RWPE1 (cell line): Measurements from ENCODE around the gene MUC5AC.
"Not testable (repeated sequence)": the region's sequence is repeated elsewhere in the genome, so short reads cannot be mapped to it uniquely, and the experiment has no call there.

Source experiments
- CTCF ChIA-PET: fragments of 350-600 bp; sonication (Branson Sonifier 250); formaldehyde crosslinking; extraction: SDS; loops from one replicate; lab custom pipeline; 2021; lab: Yijun Ruan, JAX
- POLR2A ChIA-PET: fragments of 400-600 bp; formaldehyde crosslinking; extraction: SDS; loops from one replicate; lab custom pipeline; 2020; ENCODE audit warnings: antibody characterized with exemption; ENCODE audit not compliant: low non-redundant PET; lab: Yijun Ruan, JAX
- DNase-seq: peaks from one replicate; pipeline ENCODE4 v3.0.0; 2012; ENCODE audit warnings: low spot score
- H3K27ac ChIP-seq: fragments of 450-650 bp; 2 replicates; pipeline ENCODE4 v1.5.1; 2017
- TF ChIP-seq, protein P1 (sequence below): fragments of 450-650 bp; conservative IDR thresholded peaks from 2 replicates; pipeline ENCODE4 v1.5.1; 2017; ENCODE audit warnings: low read depth, mild to moderate bottlenecking

Gene MUC5AC

DNA sequence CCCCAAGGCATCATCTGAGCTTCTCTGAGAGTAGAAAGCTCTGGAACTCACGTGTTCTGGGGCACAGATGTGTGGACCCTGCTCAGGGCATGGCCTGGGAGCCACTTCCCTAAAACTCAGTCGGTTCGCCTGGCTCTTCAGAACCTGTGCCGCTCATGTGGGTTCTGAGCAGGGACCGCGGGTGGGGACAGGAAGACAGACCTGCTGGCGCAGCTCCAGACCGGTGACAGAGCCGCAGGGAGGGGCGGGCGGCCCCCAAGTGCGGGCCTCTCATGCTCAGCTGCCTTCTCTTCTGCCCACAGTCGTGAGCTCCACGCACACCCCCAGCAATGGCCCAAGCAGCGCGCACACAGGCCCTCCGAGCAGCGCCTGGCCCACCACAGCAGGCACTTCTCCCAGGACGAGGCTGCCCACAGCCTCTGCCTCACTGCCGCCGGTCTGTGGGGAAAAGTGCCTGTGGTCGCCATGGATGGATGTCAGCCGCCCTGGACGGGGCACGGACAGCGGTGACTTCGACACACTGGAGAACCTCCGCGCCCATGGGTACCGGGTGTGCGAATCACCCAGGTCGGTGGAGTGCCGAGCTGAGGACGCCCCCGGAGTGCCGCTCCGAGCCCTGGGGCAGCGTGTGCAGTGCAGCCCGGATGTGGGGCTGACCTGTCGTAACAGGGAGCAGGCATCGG, 24.2 kb downstream of the MUC5AC start:
- TF ChIP-seq, protein P1, sequence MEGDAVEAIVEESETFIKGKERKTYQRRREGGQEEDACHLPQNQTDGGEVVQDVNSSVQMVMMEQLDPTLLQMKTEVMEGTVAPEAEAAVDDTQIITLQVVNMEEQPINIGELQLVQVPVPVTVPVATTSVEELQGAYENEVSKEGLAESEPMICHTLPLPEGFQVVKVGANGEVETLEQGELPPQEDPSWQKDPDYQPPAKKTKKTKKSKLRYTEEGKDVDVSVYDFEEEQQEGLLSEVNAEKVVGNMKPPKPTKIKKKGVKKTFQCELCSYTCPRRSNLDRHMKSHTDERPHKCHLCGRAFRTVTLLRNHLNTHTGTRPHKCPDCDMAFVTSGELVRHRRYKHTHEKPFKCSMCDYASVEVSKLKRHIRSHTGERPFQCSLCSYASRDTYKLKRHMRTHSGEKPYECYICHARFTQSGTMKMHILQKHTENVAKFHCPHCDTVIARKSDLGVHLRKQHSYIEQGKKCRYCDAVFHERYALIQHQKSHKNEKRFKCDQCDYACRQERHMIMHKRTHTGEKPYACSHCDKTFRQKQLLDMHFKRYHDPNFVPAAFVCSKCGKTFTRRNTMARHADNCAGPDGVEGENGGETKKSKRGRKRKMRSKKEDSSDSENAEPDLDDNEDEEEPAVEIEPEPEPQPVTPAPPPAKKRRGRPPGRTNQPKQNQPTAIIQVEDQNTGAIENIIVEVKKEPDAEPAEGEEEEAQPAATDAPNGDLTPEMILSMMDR: no peak
- ChIA-PET CTCF (no interaction called here), POLR2A (no interaction called here)
- no peak overlapping the region for H3K27ac ChIP-seq
- DNase-seq: no peak

DNA sequence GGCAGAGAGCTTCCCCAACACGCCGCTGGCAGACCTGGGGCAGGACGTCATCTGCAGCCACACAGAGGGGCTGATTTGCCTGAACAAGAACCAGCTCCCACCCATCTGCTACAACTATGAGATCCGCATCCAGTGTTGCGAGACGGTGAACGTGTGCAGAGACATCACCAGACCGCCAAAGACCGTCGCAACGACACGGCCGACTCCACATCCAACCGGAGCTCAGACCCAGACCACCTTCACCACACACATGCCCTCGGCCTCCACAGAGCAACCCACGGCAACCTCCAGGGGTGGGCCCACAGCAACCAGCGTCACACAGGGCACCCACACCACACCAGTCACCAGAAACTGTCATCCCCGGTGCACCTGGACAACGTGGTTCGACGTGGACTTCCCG, 26.4 kb downstream of the MUC5AC start:
- CTCF ChIA-PET, H3K27ac ChIP-seq, DNase-seq, POLR2A ChIA-PET: not testable (repeated sequence)

DNA sequence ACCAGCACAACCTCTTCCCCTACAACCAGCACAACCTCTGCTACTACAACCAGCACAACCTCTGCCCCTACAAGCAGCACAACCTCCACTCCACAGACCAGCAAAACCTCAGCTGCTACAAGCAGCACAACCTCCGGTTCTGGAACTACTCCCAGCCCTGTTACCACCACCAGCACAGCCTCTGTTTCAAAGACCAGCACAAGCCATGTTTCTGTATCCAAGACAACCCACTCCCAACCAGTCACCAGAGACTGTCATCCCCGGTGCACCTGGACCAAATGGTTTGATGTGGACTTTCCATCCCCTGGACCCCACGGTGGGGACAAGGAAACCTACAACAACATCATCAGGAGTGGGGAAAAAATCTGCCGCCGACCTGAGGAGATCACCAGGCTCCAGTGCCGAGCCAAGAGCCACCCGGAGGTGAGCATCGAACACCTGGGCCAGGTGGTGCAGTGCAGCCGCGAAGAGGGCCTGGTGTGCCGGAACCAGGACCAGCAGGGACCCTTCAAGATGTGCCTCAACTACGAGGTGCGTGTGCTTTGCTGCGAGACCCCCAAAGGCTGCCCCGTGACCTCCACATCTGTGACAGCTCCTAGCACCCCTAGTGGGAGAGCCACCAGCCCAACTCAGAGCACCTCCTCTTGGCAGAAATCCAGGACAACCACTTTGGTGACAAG, 30.8 kb downstream of the MUC5AC start:
- DNase-seq, CTCF ChIA-PET, POLR2A ChIA-PET, H3K27ac ChIP-seq: not testable (repeated sequence)

- CTCF ChIA-PET, POLR2A ChIA-PET, H3K27ac ChIP-seq, DNase-seq: not testable (repeated sequence)
Measured at GRCh38 chr11:1189816-1190215, 32.1 kb downstream of the MUC5AC start.

- DNase-seq, H3K27ac ChIP-seq, POLR2A ChIA-PET: not testable (repeated sequence)
- CTCF ChIA-PET: interaction anchor here (0.6 kb wide), 1 partner anchor 276 kb away, joined by 3 read pairs; no protein-coding TSS in a partner anchor
Measured at GRCh38 chr11:1191786-1192470, 34.2 kb downstream of the MUC5AC start.

DNA sequence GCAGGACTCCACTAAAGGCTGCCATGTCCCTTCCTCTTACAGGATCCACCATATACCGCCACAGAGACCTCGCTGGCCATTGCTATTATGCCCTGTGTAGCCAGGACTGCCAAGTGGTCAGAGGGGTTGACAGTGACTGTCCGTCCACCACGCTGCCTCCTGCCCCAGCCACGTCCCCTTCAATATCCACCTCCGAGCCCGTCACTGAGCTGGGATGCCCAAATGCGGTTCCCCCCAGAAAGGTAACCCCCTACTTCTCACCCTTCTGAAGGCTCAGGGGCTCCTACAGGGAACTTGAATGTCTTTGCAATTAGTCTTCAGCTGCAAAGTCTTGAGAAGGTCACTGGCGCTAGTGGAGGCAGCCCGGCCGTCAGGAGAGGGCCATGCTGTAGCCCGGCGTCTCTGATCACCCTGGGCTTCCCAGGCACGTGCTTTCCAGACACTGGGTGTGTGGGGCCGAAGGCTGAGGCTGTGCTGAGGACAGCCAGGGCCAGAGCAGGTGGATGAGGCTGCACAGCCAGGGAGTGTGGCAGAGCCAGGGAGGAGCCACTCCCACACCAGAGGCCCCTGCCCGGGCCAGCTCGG, 35.1 kb downstream of the MUC5AC start:
- DNase-seq: no peak
- H3K27ac ChIP-seq: no peak overlapping the region
- POLR2A ChIA-PET: no interaction called here
- TF ChIP-seq, protein P1: no peak
- CTCF ChIA-PET: interaction anchor here (0.6 kb wide), 1 partner anchor 276 kb away, joined by 3 read pairs; no protein-coding TSS in a partner anchor

- ChIA-PET CTCF (no interaction called here), POLR2A (no interaction called here)
- DNase-seq: no peak
- no peak overlapping the region for H3K27ac ChIP-seq
- TF ChIP-seq, protein P1: no peak
Measured at GRCh38 chr11:1193326-1194230, 35.8 kb downstream of the MUC5AC start.
